ENCODE data around the gene TES. TPM values are rescaled to one million over a fixed set of nuclear protein-coding genes. Genes with fewer than 3 reads are reported as not detected.

TES gene
- total and polyA plus RNA-seq, 9 of the 15 experiments (the other 6 are each of a cell fraction or from before 2014, with no cell fraction given) = 20.7 to 61.6 (median 53.8) TPM

GRCh38 chr7:116223588-116223987, 13.2 kb downstream of the TES start:
- POLR2A ChIA-PET = interaction anchor here (1.3 to 1.5 kb wide), 2 partner anchors 8 to 10 kb away, joined by 3 to 4 read pairs; no protein-coding TSS in a partner anchor
- Histone ChIP-seq H3K9me3 (replicated peaks; ENCODE audit: control insufficient read depth, insufficient read depth, low read depth, low read length) (no peaks in the 10 kb centered on the region), H3K4me1 (replicated peaks in 1 of 2; ENCODE audit: control insufficient read depth in 2 of 2, insufficient read depth in 2 of 2, low read length in 2 of 2) (peaks cover 0 to 12% of the 10 kb centered on the region in 2 experiments; a peak in 3 of 5 replicates), H3K4me3 (no peak overlapping the region), H3K79me2 (ENCODE audit: control insufficient read depth, insufficient read depth, low read length) (peaks cover 72% of the 10 kb centered on the region), H3K9ac (ENCODE audit: insufficient read depth in 1 of 2, low read depth in 2 of 2, low read length in 2 of 2) (no peak overlapping the region), H3K27me3 (ENCODE audit: control insufficient read depth in 2 of 2, insufficient read depth in 2 of 2, low read length in 2 of 2) (no peaks in the 10 kb centered on the region), H2AFZ (ENCODE audit: low read depth, low read length) (no peak overlapping the region), H3K36me3 (ENCODE audit: control insufficient read depth, insufficient read depth, low read length) (no peaks in the 10 kb centered on the region), H3K27ac (ENCODE audit: extremely low read depth, low read depth, low read length) (no peak overlapping the region), H3K4me2 (ENCODE audit: insufficient read depth, low read length) (no peak overlapping the region), H4K20me1 (replicated peaks; ENCODE audit: control insufficient read depth, insufficient read depth, low read length) (peaks cover 11% of the 10 kb centered on the region), H3K9me1 (ENCODE audit: control insufficient read depth, insufficient read depth, low read length) (no peaks in the 10 kb centered on the region)
- in situ Hi-C loops (cut with MboI) = no loop called here
- WGBS (ENCODE audit: insufficient coverage, low coverage, missing lambda C conversion rate) = 72% methylated on average over 1 of the region's 1 CpG
- ATAC-seq = no peak
- no TSS peak for BruUV-seq (replicated peaks)
- no peak for DNase-seq (ENCODE audit: extremely low read depth in 1 of 4, low spot score in 3 of 4)
- FAIRE-seq = no peak
- intact Hi-C loops (cut with micrococcal nuclease) = no loop called here
- CTCF ChIA-PET (ENCODE audit: low intra/inter-chr PET ratio) = no interaction called here
- TF ChIP-seq SRSF9 (IDR thresholded peaks at IDR 0.05; ENCODE audit: borderline replicate concordance, low read depth, low read length) = no peak
- TF ChIP-seq, protein P1, sequence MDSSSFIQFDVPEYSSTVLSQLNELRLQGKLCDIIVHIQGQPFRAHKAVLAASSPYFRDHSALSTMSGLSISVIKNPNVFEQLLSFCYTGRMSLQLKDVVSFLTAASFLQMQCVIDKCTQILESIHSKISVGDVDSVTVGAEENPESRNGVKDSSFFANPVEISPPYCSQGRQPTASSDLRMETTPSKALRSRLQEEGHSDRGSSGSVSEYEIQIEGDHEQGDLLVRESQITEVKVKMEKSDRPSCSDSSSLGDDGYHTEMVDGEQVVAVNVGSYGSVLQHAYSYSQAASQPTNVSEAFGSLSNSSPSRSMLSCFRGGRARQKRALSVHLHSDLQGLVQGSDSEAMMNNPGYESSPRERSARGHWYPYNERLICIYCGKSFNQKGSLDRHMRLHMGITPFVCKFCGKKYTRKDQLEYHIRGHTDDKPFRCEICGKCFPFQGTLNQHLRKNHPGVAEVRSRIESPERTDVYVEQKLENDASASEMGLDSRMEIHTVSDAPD (CRISPR knock-in tag; IDR thresholded peaks at IDR 0.05) = no peak
- TF ChIP-seq FOS (IDR thresholded peaks at IDR 0.05; ENCODE audit: extremely low read depth, insufficient read length) = no peak
- no peak for TF ChIP-seq RBM15 (IDR thresholded peaks at IDR 0.05; ENCODE audit: insufficient read depth, low read length)
- no peak for TF ChIP-seq SRSF1 (IDR thresholded peaks at IDR 0.05; ENCODE audit: low read depth, low read length)
- TF ChIP-seq, protein P2, sequence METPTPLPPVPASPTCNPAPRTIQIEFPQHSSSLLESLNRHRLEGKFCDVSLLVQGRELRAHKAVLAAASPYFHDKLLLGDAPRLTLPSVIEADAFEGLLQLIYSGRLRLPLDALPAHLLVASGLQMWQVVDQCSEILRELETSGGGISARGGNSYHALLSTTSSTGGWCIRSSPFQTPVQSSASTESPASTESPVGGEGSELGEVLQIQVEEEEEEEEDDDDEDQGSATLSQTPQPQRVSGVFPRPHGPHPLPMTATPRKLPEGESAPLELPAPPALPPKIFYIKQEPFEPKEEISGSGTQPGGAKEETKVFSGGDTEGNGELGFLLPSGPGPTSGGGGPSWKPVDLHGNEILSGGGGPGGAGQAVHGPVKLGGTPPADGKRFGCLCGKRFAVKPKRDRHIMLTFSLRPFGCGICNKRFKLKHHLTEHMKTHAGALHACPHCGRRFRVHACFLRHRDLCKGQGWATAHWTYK (CRISPR knock-in tag; IDR thresholded peaks at IDR 0.05) = no peak
- TF ChIP-seq, protein P3, sequence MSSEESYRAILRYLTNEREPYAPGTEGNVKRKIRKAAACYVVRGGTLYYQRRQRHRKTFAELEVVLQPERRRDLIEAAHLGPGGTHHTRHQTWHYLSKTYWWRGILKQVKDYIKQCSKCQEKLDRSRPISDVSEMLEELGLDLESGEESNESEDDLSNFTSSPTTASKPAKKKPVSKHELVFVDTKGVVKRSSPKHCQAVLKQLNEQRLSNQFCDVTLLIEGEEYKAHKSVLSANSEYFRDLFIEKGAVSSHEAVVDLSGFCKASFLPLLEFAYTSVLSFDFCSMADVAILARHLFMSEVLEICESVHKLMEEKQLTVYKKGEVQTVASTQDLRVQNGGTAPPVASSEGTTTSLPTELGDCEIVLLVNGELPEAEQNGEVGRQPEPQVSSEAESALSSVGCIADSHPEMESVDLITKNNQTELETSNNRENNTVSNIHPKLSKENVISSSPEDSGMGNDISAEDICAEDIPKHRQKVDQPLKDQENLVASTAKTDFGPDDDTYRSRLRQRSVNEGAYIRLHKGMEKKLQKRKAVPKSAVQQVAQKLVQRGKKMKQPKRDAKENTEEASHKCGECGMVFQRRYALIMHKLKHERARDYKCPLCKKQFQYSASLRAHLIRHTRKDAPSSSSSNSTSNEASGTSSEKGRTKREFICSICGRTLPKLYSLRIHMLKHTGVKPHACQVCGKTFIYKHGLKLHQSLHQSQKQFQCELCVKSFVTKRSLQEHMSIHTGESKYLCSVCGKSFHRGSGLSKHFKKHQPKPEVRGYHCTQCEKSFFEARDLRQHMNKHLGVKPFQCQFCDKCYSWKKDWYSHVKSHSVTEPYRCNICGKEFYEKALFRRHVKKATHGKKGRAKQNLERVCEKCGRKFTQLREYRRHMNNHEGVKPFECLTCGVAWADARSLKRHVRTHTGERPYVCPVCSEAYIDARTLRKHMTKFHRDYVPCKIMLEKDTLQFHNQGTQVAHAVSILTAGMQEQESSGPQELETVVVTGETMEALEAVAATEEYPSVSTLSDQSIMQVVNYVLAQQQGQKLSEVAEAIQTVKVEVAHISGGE (CRISPR knock-in tag; IDR thresholded peaks at IDR 0.05) = no peak
- no peak for TF ChIP-seq ASH1L (IDR thresholded peaks at IDR 0.05; ENCODE audit: borderline replicate concordance, low read depth, partially characterized antibody)
- TF ChIP-seq, protein P4, sequence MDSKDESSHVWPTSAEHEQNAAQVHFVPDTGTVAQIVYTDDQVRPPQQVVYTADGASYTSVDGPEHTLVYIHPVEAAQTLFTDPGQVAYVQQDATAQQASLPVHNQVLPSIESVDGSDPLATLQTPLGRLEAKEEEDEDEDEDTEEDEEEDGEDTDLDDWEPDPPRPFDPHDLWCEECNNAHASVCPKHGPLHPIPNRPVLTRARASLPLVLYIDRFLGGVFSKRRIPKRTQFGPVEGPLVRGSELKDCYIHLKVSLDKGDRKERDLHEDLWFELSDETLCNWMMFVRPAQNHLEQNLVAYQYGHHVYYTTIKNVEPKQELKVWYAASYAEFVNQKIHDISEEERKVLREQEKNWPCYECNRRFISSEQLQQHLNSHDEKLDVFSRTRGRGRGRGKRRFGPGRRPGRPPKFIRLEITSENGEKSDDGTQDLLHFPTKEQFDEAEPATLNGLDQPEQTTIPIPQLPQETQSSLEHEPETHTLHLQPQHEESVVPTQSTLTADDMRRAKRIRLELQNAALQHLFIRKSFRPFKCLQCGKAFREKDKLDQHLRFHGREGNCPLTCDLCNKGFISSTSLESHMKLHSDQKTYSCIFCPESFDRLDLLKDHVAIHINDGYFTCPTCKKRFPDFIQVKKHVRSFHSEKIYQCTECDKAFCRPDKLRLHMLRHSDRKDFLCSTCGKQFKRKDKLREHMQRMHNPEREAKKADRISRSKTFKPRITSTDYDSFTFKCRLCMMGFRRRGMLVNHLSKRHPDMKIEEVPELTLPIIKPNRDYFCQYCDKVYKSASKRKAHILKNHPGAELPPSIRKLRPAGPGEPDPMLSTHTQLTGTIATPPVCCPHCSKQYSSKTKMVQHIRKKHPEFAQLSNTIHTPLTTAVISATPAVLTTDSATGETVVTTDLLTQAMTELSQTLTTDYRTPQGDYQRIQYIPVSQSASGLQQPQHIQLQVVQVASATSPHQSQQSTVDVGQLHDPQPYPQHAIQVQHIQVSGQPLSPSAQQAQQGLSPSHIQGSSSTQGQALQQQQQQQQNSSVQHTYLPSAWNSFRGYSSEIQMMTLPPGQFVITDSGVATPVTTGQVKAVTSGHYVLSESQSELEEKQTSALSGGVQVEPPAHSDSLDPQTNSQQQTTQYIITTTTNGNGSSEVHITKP (IDR thresholded peaks at IDR 0.05; ENCODE audit: partially characterized antibody) = no peak
- TF ChIP-seq MTF1 (CRISPR knock-in tag; IDR thresholded peaks at IDR 0.05; ENCODE audit: borderline replicate concordance) = no peak
- no peak for TF ChIP-seq SLC30A9 (CRISPR knock-in tag; IDR thresholded peaks at IDR 0.05)

All from K562 (cell line).